Adrenal gland (tissue), 5 donors: Measurements from ENCODE around the gene TRAF1.

Experiments used
- POLR2A ChIP-seq, 2 donors: fragments of 450-650 bp; IDR thresholded peaks; one replicate each; pipeline ENCODE4 v1.6.1; 2017; ENCODE audit warnings: antibody characterized with exemption in 2 of 2, mild to moderate bottlenecking in 2 of 2, moderate library complexity in 1 of 2
- TF ChIP-seq, protein P1 (sequence below), 6 experiments: fragments of 450-650 bp in 4 of 6; fragments of 200-600 bp in 2 of 6; sonication (generic) in 1 of 6; IDR thresholded peaks; 1 replicate in 5 of 6; 2 replicates in 1 of 6; pipeline versions ENCODE4 v1.5.1 to v1.8.0; 2016 to 2021; ENCODE audit warnings: antibody characterized with exemption in 6 of 6, mild to moderate bottlenecking in 2 of 6, moderate library complexity in 1 of 6
- donor health status: DM: no; HTN: no; CAD: no.

DNA sequence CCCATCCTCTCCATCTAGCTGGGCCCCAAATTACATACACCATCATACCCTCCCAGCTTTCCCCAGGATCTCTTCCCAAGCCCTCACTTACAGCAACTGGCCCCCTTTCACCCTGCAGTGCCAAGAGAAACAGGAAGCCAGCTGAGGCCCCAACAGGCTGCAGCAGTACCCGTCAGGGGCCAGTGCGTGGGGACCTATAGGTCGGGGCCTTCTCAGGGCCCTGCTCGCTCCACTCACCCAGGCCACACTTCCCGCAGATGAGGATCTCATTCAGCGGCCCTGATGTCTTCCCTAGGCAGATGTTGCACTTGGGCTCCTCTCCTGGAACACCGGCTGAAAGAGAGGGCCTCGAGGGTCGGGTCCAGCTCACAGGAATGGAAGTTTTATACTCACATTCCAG is 56.4 kb downstream of the TRAF1 start:
- no peak for TF ChIP-seq POLR2A (IDR thresholded peaks at IDR 0.05)
- TF ChIP-seq, protein P1, sequence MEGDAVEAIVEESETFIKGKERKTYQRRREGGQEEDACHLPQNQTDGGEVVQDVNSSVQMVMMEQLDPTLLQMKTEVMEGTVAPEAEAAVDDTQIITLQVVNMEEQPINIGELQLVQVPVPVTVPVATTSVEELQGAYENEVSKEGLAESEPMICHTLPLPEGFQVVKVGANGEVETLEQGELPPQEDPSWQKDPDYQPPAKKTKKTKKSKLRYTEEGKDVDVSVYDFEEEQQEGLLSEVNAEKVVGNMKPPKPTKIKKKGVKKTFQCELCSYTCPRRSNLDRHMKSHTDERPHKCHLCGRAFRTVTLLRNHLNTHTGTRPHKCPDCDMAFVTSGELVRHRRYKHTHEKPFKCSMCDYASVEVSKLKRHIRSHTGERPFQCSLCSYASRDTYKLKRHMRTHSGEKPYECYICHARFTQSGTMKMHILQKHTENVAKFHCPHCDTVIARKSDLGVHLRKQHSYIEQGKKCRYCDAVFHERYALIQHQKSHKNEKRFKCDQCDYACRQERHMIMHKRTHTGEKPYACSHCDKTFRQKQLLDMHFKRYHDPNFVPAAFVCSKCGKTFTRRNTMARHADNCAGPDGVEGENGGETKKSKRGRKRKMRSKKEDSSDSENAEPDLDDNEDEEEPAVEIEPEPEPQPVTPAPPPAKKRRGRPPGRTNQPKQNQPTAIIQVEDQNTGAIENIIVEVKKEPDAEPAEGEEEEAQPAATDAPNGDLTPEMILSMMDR (IDR thresholded peaks at IDR 0.05) = no peak
